VCaP (cell line): ENCODE results near the gene TULP1.
A peak's percentile ranks its signal among the peaks of the same experiment; 100 is the strongest.

Experiments
- H3K27ac ChIP-seq: fragments of 450-650 bp; 2 replicates; pipeline ENCODE4 v1.5.1; 2017
- CTCF ChIP-seq: fragments of 450-650 bp; conservative IDR thresholded peaks from 2 replicates; pipeline ENCODE4 v1.5.1; 2017; ENCODE audit warnings: mild to moderate bottlenecking, moderate library complexity

Gene TULP1

GRCh38 chr6:35496036-35496840 lies 16.5 kb downstream of the TULP1 start:
- H3K27ac ChIP-seq: peak overlapping the region; percentile 86
- TF ChIP-seq CTCF: no peak

GRCh38 chr6:35495258-35496035 lies 17.2 kb downstream of the TULP1 start:
- H3K27ac ChIP-seq: peak overlapping the region; percentile 86; the same call in 1 of the 2 replicates
- TF ChIP-seq CTCF: no peak

GRCh38 chr6:35494161-35494563 lies 18.5 kb downstream of the TULP1 start:
- no peak overlapping the region for H3K27ac ChIP-seq
- TF ChIP-seq CTCF: no peak

GRCh38 chr6:35493307-35493983 lies 19.3 kb downstream of the TULP1 start:
- no peak overlapping the region for H3K27ac ChIP-seq
- no peak for TF ChIP-seq CTCF

- no peak for TF ChIP-seq CTCF
- H3K27ac ChIP-seq: no peak overlapping the region
Measured at GRCh38 chr6:35492974-35493284, 19.8 kb downstream of the TULP1 start.

- H3K27ac ChIP-seq: peak overlapping the region; percentile 15; the same call in 1 of the 2 replicates
- no peak for TF ChIP-seq CTCF
Measured at GRCh38 chr6:35492258-35492973, 20.3 kb downstream of the TULP1 start.
